GM12873 (cell line): ENCODE results near the gene GJA3.

Experiments
- CTCF ChIP-seq: IDR thresholded peaks from 2 replicates; pipeline ENCODE4 v1.5.1; 2012; ENCODE audit warnings: low read depth, mild to moderate bottlenecking, moderate library complexity, low read length, control low read depth; ENCODE audit not compliant: insufficient read depth; ENCODE audit errors: missing control alignments

GJA3 gene

GRCh38 chr13:20193907-20194631, 33.2 kb upstream of the GJA3 start:
- TF ChIP-seq CTCF = no peak

- TF ChIP-seq CTCF = no peak
These were observed 32.5 kb upstream of the GJA3 start for GRCh38 chr13:20193162-20193906.

- no peak for TF ChIP-seq CTCF
These were observed 31.9 kb upstream of the GJA3 start, which contains the start of gene GJB2 for GRCh38 chr13:20192836-20193161. Gene GJB2 (minus strand): TSS chr13:20192938. CDS start chr13:20189581, 3,357 bp downstream.

GRCh38 chr13:20192158-20192835, 31.4 kb upstream of the GJA3 start:
- TF ChIP-seq CTCF = no peak

GRCh38 chr13:20191311-20192157, 30.7 kb upstream of the GJA3 start:
- TF ChIP-seq CTCF = no peak

- no peak for TF ChIP-seq CTCF
These were observed 29.8 kb upstream of the GJA3 start for GRCh38 chr13:20190481-20191310.
